Measurements from ENCODE around the gene PLCH1. TPM values are rescaled to one million over a fixed set of nuclear protein-coding genes. Genes with fewer than 3 reads are reported as not detected.

Gene PLCH1
- total and polyA plus RNA-seq, 3 donors from 2014 or later: 23.2 to 32.1 (median 29.3) TPM

DNA sequence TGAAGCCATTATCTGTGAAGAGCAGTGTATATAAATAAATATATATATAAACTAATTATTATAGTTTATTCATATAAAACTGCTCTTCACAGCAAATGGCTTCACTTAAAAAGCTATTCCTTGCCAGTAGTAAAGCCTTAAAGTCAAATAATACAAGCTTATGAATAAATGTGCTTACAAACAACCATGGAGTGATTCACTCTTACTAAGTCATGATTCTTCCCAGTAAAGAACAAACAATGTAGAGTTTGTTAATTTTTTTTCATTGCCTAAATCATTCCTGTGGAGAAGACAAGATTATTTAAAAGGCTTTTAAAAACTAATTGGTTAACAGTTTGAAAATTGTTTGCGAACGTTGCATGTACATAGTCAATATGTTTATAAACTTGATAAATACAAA lies 140.7 kb downstream of the PLCH1 start:
- H3K27ac ChIP-seq: no peak overlapping the region
- no peaks in the 10 kb centered on the region for H3K36me3 ChIP-seq (ENCODE audit: low read depth, missing control alignments)
- H3K4me1 ChIP-seq: no peaks in the 10 kb centered on the region
- H3K27me3 ChIP-seq: no peaks in the 10 kb centered on the region
- intact Hi-C loops (cut with DNase I; ENCODE audit: low total_unique reads): no loop called here
- no peak overlapping the region for H3K4me3 ChIP-seq
- TF ChIP-seq POLR2A (IDR thresholded peaks at IDR 0.05): no peak
- TF ChIP-seq, protein P1, sequence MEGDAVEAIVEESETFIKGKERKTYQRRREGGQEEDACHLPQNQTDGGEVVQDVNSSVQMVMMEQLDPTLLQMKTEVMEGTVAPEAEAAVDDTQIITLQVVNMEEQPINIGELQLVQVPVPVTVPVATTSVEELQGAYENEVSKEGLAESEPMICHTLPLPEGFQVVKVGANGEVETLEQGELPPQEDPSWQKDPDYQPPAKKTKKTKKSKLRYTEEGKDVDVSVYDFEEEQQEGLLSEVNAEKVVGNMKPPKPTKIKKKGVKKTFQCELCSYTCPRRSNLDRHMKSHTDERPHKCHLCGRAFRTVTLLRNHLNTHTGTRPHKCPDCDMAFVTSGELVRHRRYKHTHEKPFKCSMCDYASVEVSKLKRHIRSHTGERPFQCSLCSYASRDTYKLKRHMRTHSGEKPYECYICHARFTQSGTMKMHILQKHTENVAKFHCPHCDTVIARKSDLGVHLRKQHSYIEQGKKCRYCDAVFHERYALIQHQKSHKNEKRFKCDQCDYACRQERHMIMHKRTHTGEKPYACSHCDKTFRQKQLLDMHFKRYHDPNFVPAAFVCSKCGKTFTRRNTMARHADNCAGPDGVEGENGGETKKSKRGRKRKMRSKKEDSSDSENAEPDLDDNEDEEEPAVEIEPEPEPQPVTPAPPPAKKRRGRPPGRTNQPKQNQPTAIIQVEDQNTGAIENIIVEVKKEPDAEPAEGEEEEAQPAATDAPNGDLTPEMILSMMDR (IDR thresholded peaks at IDR 0.05): no peak
- 92 to 96% methylated on average over 2 of the region's 2 CpGs for WGBS, 2 donors
- DNase-seq: no peak
- H3K9me3 ChIP-seq: no peaks in the 10 kb centered on the region

DNA sequence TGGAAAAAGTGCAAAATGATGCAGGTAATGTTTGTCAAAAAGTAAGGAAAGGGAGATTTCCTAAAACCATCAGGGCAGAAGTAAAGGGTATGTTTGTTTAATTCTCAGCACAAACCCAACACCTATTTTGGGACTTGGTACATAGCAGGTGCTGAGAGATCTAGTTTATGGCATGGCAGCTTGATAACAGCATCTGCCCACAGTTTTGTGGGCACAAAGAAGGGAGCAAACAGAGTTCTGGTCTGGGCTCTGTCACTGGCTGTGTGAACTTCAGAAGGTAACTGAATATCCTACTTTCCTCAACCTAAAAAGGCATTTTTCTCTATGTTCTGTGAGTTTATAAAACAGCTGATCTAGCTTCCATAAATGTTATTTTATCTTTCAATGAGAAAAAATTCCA lies 141.6 kb downstream of the PLCH1 start:
- Histone ChIP-seq H3K27ac (no peak overlapping the region), H3K27me3 (no peaks in the 10 kb centered on the region), H3K9me3 (no peaks in the 10 kb centered on the region), H3K36me3 (ENCODE audit: low read depth, missing control alignments) (no peaks in the 10 kb centered on the region), H3K4me1 (no peaks in the 10 kb centered on the region), H3K4me3 (no peak overlapping the region)
- no peak for TF ChIP-seq POLR2A (IDR thresholded peaks at IDR 0.05)
- TF ChIP-seq, protein P1 (IDR thresholded peaks at IDR 0.05): no peak
- no peak for DNase-seq
- intact Hi-C loops (cut with DNase I; ENCODE audit: low total_unique reads): no loop called here

DNA sequence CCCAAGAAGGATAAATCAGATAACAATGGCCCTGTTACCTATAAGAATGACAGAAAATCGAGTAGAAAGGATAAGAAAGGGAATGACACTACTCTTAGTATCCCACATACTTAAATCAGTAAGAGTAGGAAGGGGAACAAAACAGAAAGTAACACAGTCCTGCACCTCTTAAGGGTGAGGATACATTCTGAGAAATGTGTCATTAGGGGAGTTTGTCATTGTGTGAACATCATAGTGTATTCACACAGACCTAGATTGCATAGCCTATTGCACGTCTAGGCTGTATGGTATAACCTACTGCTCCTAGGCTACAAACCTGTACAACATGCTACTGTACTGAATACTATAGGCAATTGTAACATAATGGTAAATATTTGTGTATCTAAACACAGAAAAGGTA lies 142.6 kb downstream of the PLCH1 start:
- Histone ChIP-seq H3K27ac (no peak overlapping the region), H3K4me1 (no peaks in the 10 kb centered on the region), H3K4me3 (no peak overlapping the region), H3K36me3 (ENCODE audit: low read depth, missing control alignments) (no peaks in the 10 kb centered on the region), H3K27me3 (no peaks in the 10 kb centered on the region), H3K9me3 (no peaks in the 10 kb centered on the region)
- no peak for DNase-seq
- TF ChIP-seq, protein P1 (IDR thresholded peaks at IDR 0.05): no peak
- no peak for TF ChIP-seq POLR2A (IDR thresholded peaks at IDR 0.05)
- intact Hi-C loops (cut with DNase I; ENCODE audit: low total_unique reads): no loop called here
- WGBS, 2 donors: 42 to 71% methylated on average over 2 of the region's 2 CpGs

DNA sequence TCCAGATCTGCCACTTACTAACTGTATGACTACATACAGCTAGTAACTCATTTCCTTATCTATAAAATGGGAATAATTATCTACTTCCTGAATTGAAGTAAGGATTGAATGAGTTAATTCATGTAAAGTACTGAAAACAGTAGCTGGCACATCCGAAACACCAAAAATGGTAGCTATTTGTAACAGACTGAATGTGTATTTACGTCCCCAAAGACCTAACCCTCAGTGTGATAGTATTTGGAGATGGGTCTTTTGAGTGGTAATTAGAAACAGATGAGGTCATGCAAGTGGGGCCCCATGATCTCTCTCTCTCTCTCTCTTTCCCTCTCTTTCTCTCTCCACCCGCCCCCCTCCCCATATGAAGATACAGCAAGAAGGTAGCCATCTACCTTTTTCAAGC lies 146.2 kb downstream of the PLCH1 start:
- 75 to 85% methylated on average over 3 of the region's 3 CpGs for WGBS, 2 donors
- intact Hi-C loops (cut with DNase I; ENCODE audit: low total_unique reads): no loop called here

DNA sequence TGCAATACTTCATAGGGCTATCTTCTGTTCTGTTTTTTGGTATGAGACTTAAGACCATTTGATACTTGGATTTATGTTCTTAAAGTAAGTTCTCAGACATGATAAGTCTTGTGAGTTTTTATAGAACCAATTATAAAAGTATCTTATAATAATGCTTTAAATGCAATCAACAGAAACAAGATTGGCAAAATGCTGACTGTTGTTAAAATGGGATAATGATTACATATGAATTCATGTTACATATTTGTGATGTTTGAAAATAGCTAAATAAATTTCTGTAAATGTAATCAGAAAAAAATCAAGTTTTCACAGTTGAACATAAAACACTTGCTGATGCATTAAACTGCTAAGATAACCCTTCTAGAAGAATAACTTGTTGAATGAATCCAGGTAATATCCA lies 148.3 kb downstream of the PLCH1 start:
- Histone ChIP-seq H3K36me3 (ENCODE audit: low read depth, missing control alignments) (no peaks in the 10 kb centered on the region), H3K4me1 (no peaks in the 10 kb centered on the region), H3K4me3 (no peak overlapping the region), H3K27me3 (no peaks in the 10 kb centered on the region), H3K27ac (no peak overlapping the region), H3K9me3 (no peaks in the 10 kb centered on the region)
- no peak for DNase-seq
- TF ChIP-seq POLR2A (IDR thresholded peaks at IDR 0.05): no peak
- TF ChIP-seq, protein P1 (IDR thresholded peaks at IDR 0.05): no peak
- intact Hi-C loops (cut with DNase I; ENCODE audit: low total_unique reads): no loop called here

More for the DNA sequence above, 146.2 kb downstream of the PLCH1 start:
- no peak overlapping the region for H3K4me3 ChIP-seq
- TF ChIP-seq, protein P1 (IDR thresholded peaks at IDR 0.05): no peak
- TF ChIP-seq POLR2A (IDR thresholded peaks at IDR 0.05): no peak
- no peak overlapping the region for H3K27ac ChIP-seq
- H3K27me3 ChIP-seq: no peaks in the 10 kb centered on the region
- H3K36me3 ChIP-seq (ENCODE audit: low read depth, missing control alignments): no peaks in the 10 kb centered on the region
- no peaks in the 10 kb centered on the region for H3K4me1 ChIP-seq
- no peaks in the 10 kb centered on the region for H3K9me3 ChIP-seq
- DNase-seq: no peak
